Mucosa of gallbladder (tissue), 1 donor: Measurements from ENCODE around the gene RBMS2. TPM values are rescaled to one million over a fixed set of nuclear protein-coding genes. Genes with fewer than 3 reads are reported as not detected.
"Not testable (repeated sequence)": the region's sequence is repeated elsewhere in the genome, so short reads cannot be mapped to it uniquely, and the experiment has no call there.

Source experiments
- DNase-seq: peaks from one replicate; pipeline ENCODE4 v3.0.0-alpha.2; 2020; ENCODE audit warnings: low spot score
- total RNA-seq: library from RNA; stranded (reverse); gene quantifications from one replicate; pipeline ENCODE4 v1.2.1, GENCODE V29; 2021
- donor health status: DM: no; HTN: no; CAD: no.

The RBMS2 gene
- total RNA-seq, 1 donor from 2014 or later, result 49.6 TPM

GRCh38 chr12:56517854-56518253 lies 3.8 kb upstream of the RBMS2 start:
- DNase-seq, result no peak

DNA sequence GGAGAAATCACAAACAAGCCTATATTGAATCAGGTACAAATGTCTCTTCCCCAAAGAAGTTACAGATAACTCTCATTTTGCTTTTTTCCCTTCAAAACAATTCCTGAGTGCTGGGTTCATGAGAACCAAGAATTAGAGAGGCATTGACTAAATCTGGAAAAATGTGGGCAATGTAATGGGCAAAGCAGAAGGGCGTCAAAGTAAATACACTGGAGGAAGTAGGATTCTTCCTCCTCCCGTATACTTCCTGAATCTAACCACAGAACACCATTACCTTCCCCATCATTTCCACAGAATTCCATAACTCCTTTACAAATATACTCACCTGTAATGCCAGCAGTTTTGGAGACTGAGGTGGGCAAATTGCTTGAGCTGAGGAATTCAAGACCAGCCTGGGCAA lies 3.0 kb upstream of the RBMS2 start:
- no peak for DNase-seq

- no peak for DNase-seq
Measured at GRCh38 chr12:56520048-56520447, 1.6 kb upstream of the RBMS2 start.

DNA sequence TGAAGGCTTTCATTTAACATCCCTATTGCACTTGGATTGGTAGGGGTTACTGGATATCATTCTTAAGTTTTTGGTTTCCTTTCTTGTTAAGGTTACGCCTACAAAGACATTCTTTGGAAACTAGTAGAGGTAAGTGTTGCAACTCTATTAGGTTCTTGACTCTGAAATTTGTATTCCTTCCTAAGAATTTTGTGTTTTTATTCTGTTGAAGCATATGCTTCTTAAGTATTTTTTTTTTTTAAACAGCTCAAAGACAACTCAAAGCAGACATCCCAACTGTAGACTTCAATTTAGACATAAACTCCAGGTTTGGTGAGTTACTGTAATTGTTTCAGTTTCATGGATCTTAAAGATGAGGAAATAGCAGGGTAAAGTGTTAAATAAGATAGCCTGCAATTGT lies 1.1 kb upstream of the RBMS2 start:
- DNase-seq, result no peak

DNA sequence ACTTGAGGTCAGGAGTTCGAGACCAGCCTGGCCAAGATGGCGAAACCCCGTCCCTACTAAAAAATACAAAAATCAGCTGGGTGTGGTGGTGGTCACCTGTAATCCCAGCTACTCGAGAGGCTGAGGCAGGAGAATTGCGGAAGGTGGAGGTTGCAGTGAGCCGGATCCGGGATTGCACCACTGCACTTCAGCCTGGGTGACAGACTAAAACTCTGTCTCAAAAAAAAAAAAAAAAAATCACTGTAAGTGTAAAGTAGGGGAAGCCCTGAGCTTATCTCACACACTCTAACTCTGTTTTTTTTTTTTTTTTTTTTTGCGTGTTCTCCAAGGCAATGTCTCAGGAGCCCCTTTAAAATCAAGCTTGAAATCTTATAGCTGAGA lies 421 bp upstream of the RBMS2 start:
- DNase-seq, result no peak

DNA sequence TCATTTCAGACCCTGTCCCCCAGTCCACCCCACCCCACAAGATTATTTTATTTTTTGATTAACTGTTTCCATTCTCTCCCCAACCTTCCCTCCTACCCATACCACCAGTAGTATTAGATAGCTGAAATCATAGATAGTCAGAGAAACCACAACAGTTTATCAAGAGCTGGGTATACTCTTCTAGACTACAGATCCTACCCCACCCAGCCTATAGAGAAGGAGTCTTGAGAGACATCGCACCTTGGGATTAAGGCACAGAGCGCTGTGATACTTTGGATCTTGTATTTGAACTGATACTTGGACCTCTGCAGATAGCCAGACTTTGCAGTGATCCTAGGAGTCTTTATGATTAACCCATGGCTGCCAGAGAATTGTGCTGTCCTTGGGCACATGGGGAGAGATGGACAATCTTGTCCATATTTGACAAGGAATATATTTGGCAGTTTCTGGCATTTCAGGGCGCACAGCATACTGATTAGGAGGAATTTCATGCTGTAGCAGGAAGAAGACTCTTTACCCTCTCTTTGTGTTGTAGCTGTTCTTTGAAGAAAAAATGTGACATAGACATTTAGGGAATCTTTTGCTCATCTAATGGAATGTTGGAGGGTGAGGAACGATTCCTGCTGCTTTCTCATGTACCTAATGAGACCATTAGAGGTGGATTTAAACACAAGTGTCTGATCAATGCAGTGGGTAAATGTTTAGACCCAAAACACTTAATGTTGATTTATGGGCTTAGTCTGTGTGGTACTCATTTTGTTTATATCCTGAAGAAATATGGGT lies 982 bp downstream of the RBMS2 start:
- no peak for DNase-seq

DNA sequence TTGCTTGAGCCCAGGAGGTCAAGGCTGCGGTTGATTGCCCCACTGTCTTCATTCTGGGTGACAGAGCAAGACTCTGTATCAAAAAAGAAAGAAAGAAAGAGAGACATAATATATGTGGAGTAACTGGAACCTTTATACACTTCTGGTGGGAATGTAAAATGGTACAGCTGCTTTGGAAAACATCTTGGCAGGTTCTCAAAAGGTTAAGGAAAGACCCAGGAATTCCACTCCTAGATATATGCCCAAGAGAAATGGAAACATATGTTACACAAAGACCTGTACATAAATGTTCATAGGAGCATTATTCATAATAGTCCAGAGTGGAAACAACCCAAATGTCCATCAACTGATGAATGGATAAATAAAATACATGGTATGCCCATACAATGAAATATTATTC lies 7.2 kb downstream of the RBMS2 start:
- no peak for DNase-seq

DNA sequence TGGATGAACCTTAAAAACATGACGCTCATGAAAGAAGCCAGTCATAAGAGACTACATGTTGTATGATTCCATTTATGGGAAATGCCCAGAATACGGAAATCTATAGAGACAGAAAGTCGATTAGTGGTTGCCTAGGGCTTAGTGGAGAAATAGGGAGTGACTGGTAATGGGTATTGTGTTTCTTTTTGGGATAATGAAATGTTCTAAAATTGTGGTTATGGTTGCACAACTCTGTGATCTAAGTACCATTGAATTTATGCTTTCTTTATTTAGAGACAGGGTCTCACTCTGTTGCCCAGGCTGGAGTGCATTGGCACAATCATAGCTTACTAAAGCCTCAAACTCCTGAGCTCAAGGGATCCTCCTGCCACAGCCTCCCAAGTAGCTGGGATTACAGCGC lies 8.0 kb downstream of the RBMS2 start:
- no peak for DNase-seq

DNA sequence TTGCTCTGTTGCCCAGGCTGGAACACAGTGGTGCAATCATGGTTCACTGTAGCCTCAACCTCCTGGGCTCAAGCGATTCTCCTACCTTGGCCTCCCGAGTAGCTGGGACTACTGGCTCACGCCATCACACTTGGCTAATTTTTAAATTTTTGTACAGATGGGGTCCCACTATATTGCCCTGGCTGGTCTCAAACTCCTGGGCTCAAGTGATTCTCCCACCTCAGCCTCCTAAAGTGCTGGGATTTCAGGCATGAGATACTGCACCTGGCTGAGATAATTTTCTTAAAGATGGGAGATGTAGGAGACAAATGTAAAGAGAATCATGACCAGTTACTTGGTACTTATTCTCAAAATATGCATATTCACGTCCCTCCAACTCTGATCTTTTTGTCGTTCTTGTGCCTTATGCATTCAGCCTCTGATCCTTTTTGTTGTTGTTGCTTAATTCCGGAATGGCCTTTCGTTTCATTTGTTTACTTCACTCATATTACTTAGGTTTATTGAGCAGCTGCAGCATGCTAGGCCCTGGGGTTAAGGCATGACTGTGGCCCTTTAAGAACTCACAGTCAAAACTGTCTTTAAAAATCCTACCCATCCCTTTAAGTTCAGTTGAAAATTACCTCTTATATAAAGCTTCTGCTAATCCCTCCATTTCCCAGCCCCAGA lies 8.9 kb downstream of the RBMS2 start:
- DNase-seq, result no peak

DNA sequence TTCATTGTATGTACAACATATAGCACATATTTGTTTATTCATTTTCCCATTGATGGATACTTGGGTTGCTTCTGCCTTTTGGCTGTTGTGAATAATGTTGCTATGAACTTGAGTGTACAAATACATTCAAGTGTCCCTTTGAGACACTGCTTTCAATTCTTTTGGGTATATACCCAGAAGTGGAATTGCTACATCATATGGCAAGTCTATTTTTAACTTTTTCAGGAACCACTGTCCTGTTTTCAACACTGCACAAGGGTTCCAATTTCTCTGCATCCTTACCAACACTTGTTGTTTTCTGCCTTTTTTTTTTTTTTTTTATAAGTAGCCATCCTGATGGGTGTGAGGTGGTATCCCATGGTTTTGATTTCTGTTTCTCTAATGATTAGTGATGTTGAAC lies 15.9 kb downstream of the RBMS2 start:
- no peak for DNase-seq

DNA sequence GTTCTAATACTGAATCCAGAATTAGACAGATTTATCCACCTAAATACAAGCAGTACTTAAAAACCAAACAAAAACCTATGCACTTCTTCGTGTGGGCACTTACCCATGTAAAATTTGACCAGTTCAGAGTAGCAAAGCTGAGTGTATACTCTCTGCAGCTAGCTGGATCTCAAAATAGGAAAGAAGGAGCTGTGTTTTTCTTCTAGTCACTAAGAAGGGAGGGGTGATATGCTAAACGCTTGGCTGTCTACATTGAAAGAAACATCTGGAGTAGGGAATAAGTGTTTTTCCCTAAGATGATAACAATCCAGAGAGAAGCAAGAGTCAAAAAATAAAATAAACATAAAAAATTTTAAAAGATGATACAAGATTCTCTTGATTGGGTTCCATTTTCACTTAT lies 20.0 kb downstream of the RBMS2 start:
- DNase-seq, result no peak

- DNase-seq, result no peak
Measured at GRCh38 chr12:56542164-56542563, 20.5 kb downstream of the RBMS2 start.

- DNase-seq, result no peak
Measured at GRCh38 chr12:56545023-56545604, 23.5 kb downstream of the RBMS2 start.

GRCh38 chr12:56546680-56547079 lies 25.1 kb downstream of the RBMS2 start:
- DNase-seq, result no peak

- DNase-seq, result no peak
Measured at GRCh38 chr12:56551070-56551469, 29.4 kb downstream of the RBMS2 start.

DNA sequence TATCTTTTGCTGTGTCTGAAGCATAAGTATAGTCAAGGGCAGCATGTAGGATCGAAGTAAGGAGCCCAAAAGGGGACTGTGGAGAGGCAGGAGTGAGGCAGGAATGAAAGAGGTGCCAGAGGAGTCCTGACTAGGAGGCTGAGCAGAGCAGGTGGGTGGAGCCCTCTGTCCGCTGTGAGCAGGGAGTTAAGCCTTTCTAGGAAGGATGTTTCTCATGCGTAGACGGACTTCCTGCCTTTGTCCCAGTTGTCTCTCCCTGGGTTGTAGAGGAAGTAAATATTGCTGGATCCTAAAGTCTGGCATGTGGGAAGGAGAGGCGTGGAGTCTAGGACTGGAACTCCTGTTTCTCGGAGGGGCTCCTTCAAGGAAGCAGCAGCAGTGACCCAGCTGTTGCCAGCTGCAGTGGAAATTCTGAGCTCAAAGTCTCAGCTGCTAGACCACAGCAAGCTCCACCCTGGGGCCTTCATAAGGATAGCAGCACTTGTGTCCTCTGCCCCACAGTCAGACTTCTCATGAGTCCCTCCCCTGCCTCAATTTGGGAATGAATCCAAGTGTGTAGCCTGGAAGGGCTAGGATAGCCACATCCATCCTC lies 44.0 kb downstream of the RBMS2 start:
- DNase-seq, result peak; percentile 69

GRCh38 chr12:56568146-56568545 lies 46.5 kb downstream of the RBMS2 start:
- DNase-seq, result no peak

GRCh38 chr12:56571121-56571520 lies 49.5 kb downstream of the RBMS2 start:
- DNase-seq, result peak; percentile 17

DNA sequence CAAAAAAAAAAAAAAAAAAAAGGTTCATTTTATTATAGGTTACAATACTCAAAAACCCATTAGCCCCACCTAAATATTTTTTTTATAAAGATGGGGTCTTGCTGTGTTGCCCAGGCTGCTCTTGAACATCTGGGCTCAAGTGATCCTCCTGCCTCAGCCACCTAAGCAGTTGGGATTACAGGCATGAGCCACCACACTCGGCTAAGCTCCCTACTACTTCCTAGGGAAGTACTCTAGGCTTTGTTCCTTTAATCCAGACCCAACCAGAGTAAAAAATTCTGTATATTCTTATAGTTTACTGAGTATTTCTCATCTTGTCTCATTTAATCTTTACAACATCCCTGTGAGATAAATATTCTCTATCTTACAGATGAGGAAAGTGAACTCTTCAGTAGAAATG lies 50.7 kb downstream of the RBMS2 start:
- DNase-seq, result no peak

DNA sequence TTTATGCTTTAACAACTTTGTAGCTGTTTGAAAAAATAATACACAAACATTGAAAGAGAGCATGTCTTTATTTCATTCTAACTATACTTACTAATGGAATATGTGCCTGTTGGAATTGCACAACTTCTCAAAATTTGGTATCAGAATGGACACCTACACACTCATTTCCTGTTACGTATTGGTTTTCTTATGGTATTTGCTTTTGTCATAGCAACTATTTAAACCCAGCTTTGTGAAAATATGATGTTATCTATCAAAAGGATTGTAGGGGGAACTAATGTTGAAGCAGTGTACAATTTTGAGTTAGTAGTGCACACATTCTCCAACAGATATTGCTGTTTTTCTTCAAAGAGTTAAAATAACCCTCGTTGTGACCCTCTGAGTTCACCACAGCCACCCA lies 52.6 kb downstream of the RBMS2 start:
- no peak for DNase-seq

DNA sequence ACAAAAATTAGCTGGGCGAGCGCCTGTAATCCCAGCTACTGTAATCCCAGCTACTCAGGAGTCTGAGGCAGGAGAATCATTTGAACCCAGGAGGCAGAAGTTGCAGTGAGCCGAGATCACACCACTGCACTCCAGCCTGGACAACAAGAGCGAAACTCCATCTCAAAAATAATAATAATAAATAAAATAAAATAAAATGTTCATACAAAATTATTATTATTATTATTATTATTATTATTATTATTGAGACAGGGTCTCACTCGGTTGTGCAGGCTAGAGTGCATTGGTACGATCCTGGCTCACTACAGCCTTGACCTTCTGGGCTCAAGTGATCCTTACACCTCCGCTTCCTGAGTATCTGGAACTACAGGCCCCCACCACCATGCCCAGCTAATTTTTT lies 55.6 kb downstream of the RBMS2 start:
- not testable (repeated sequence) for DNase-seq

DNA sequence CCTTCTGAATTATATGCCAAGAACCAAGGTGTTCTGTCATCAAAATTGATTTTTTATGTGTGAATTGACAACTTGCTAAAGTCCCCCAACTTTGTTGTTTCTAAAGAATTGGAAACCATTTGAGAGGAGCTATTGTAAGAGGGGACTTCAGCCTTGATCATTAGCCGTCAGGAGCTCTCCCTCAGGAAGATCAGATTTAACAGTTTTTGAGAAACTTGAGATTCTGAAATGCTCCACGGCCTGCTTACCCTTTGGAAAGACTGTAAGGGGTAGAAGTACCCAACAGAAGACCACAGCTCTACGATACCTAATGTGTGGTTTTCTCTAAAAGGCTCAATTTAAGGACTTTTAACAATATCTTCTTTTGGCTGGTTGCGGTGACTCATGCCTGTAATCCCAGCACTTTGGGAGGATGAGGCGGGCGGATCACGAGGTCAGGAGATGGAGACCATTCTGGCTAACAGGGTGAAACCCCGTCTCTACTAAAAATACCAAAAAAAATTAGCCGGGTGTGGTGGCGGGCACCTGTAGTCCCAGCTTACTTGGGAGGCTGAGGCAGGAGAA lies 57.4 kb downstream of the RBMS2 start:
- DNase-seq, result no peak
